Measurements from ENCODE around the gene KLK1. TPM values are rescaled to one million over a fixed set of nuclear protein-coding genes. Genes with fewer than 3 reads are reported as not detected.

KLK1 gene
- total and polyA plus RNA-seq, 2 donors (not counting 1 experiment from before 2014, with no cell fraction given), result not detected

GRCh38 chr19:50796128-50796633 is 27.4 kb downstream of the KLK1 start:
- Histone ChIP-seq H3K79me2 (ENCODE audit: control insufficient read depth, insufficient read depth, low read length) (peaks cover 12% of the 10 kb centered on the region), H3K27me3 (ENCODE audit: control insufficient read depth, insufficient read depth, low read length) (no peaks in the 10 kb centered on the region), H4K20me1 (ENCODE audit: control insufficient read depth, extremely low read depth, insufficient read depth, low read length) (no peaks in the 10 kb centered on the region), H3K4me3 (replicated peaks in 1 of 4; ENCODE audit: control extremely low read depth in 1 of 4, insufficient read depth in 1 of 4, low read depth in 3 of 4, low read length in 4 of 4) (no peak overlapping the region), H3K27ac (ENCODE audit: insufficient read depth, low read length) (no peak overlapping the region), H3K4me1 (ENCODE audit: control insufficient read depth, extremely low read depth, insufficient read depth, low read length) (no peaks in the 10 kb centered on the region), H3K9me3 (ENCODE audit: control insufficient read depth, insufficient read depth, low read depth, low read length) (no peaks in the 10 kb centered on the region), H2AFZ (ENCODE audit: low read length) (no peak overlapping the region), H3K36me3 (ENCODE audit: control insufficient read depth, insufficient read depth, low read length) (peaks cover 13% of the 10 kb centered on the region), H3K4me2 (ENCODE audit: extremely low read depth, insufficient read depth, low read length) (no peak overlapping the region), H3K9ac (ENCODE audit: insufficient read depth, low read length) (no peak overlapping the region)
- no peak for TF ChIP-seq EZH2 (IDR thresholded peaks at IDR 0.05; ENCODE audit: low read length, missing control alignments)
- TF ChIP-seq CTCF (conservative IDR thresholded peaks at IDR 0.05 in 1 of 2, IDR thresholded peaks at IDR 0.05 in 1 of 2; ENCODE audit: low read depth in 1 of 2, low read length in 2 of 2), result no peak
- DNase-seq (ENCODE audit: low read depth in 2 of 2), result no peak

GRCh38 chr19:50795664-50796073 is 27.9 kb downstream of the KLK1 start:
- Histone ChIP-seq H3K4me2 (ENCODE audit: extremely low read depth, insufficient read depth, low read length) (no peak overlapping the region), H3K9me3 (ENCODE audit: control insufficient read depth, insufficient read depth, low read depth, low read length) (no peaks in the 10 kb centered on the region), H3K4me1 (ENCODE audit: control insufficient read depth, extremely low read depth, insufficient read depth, low read length) (no peaks in the 10 kb centered on the region), H2AFZ (ENCODE audit: low read length) (no peak overlapping the region), H3K4me3 (replicated peaks in 1 of 4; ENCODE audit: control extremely low read depth in 1 of 4, insufficient read depth in 1 of 4, low read depth in 3 of 4, low read length in 4 of 4) (no peak overlapping the region), H4K20me1 (ENCODE audit: control insufficient read depth, extremely low read depth, insufficient read depth, low read length) (no peaks in the 10 kb centered on the region), H3K36me3 (ENCODE audit: control insufficient read depth, insufficient read depth, low read length) (peaks cover 13% of the 10 kb centered on the region), H3K27me3 (ENCODE audit: control insufficient read depth, insufficient read depth, low read length) (no peaks in the 10 kb centered on the region), H3K9ac (ENCODE audit: insufficient read depth, low read length) (no peak overlapping the region), H3K27ac (ENCODE audit: insufficient read depth, low read length) (no peak overlapping the region), H3K79me2 (ENCODE audit: control insufficient read depth, insufficient read depth, low read length) (peaks cover 7% of the 10 kb centered on the region)
- TF ChIP-seq CTCF (conservative IDR thresholded peaks at IDR 0.05 in 1 of 2, IDR thresholded peaks at IDR 0.05 in 1 of 2; ENCODE audit: low read depth in 1 of 2, low read length in 2 of 2), result no peak
- no peak for TF ChIP-seq EZH2 (IDR thresholded peaks at IDR 0.05; ENCODE audit: low read length, missing control alignments)
- DNase-seq (ENCODE audit: low read depth in 2 of 2), result no peak

DNA sequence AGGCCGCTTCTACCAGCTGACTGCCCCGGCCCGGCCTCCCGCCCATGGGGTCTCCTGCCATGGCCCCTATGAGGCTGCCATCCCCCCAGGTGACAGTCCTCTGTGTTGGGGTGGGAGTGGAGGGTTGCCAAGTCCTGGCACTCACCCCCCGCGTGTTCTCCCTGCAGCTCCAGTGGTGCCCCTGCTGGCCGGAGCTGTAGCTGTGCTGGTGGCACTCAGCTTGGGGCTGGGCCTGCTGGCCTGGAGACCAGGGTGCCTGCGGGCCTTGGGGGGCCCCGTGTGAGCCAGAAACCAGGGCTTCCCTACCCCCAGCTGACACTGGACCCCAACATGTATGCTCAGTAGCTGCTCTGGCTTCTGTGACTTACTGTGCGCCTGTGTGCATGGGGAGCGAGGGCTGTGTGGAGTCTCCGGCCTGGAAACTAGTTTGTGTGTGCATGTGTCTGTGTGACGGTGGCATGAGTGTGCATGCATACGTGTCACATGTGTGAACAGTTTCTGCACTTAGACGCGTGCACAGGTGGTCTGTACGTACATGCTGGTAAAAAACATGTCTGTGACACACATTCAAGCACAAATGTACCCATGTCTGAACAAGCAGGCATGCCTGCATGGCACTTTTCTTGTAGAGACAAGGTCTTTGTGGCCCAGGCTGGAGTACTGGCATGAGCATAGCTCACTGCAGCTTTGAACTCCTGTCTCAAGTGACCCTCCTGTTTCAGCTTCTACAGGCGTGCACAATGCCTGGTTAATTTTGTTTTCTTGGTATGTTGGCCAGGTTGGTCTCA is 28.5 kb downstream of the KLK1 start:
- TF ChIP-seq EZH2 (IDR thresholded peaks at IDR 0.05; ENCODE audit: low read length, missing control alignments), result no peak
- peak in 1 of 2 donors; percentile 17 for TF ChIP-seq CTCF (conservative IDR thresholded peaks at IDR 0.05 in 1 of 2, IDR thresholded peaks at IDR 0.05 in 1 of 2; ENCODE audit: low read depth in 1 of 2, low read length in 2 of 2)
- H3K4me1 ChIP-seq (ENCODE audit: control insufficient read depth, extremely low read depth, insufficient read depth, low read length), result no peaks in the 10 kb centered on the region
- H2AFZ ChIP-seq (ENCODE audit: low read length), result no peak overlapping the region
- peaks cover 5% of the 10 kb centered on the region for H3K79me2 ChIP-seq (ENCODE audit: control insufficient read depth, insufficient read depth, low read length)
- no peak overlapping the region for H3K4me2 ChIP-seq (ENCODE audit: extremely low read depth, insufficient read depth, low read length)
- H3K4me3 ChIP-seq (replicated peaks in 1 of 4; ENCODE audit: control extremely low read depth in 1 of 4, insufficient read depth in 1 of 4, low read depth in 3 of 4, low read length in 4 of 4), result no peak overlapping the region
- H4K20me1 ChIP-seq (ENCODE audit: control insufficient read depth, extremely low read depth, insufficient read depth, low read length), result no peaks in the 10 kb centered on the region
- H3K27me3 ChIP-seq (ENCODE audit: control insufficient read depth, insufficient read depth, low read length), result no peaks in the 10 kb centered on the region
- DNase-seq (ENCODE audit: low read depth in 2 of 2), result no peak
- H3K27ac ChIP-seq (ENCODE audit: insufficient read depth, low read length), result no peak overlapping the region
- H3K9ac ChIP-seq (ENCODE audit: insufficient read depth, low read length), result no peak overlapping the region
- H3K9me3 ChIP-seq (ENCODE audit: control insufficient read depth, insufficient read depth, low read depth, low read length), result no peaks in the 10 kb centered on the region
- peaks cover 11% of the 10 kb centered on the region for H3K36me3 ChIP-seq (ENCODE audit: control insufficient read depth, insufficient read depth, low read length)
